ENCODE results near the gene FNDC1.

The FNDC1 gene

GRCh38 chr6:159196430-159196975 is 27.3 kb downstream of the FNDC1 start:
- Histone ChIP-seq H3K9me3 (ENCODE audit: control insufficient read depth, low read length) (no peaks in the 10 kb centered on the region), H3K4ac (ENCODE audit: low read depth in 1 of 2, low read length in 2 of 2) (no peak overlapping the region), H3K79me1 (replicated peaks; ENCODE audit: low read length, poor library complexity, severe bottlenecking) (no peaks in the 10 kb centered on the region), H3K4me3 (ENCODE audit: insufficient read depth in 1 of 2, low read depth in 1 of 2, low read length in 2 of 2) (no peak overlapping the region), H3K9ac (ENCODE audit: low read length) (no peak overlapping the region), H2BK12ac (ENCODE audit: low read length in 2 of 2) (no peak overlapping the region), H3K36me3 (ENCODE audit: control insufficient read depth in 1 of 2, insufficient read depth in 2 of 2, low read depth in 1 of 2, low read length in 2 of 2) (no peaks in the 10 kb centered on the region), H3K23ac (ENCODE audit: low read length in 2 of 2) (no peak overlapping the region), H2AFZ (ENCODE audit: low read depth, low read length) (no peak overlapping the region), H3K27ac (ENCODE audit: low read length, poor library complexity, severe bottlenecking) (no peak overlapping the region), H3K18ac (ENCODE audit: low read depth in 1 of 2, low read length in 2 of 2) (no peak overlapping the region), H3K4me2 (ENCODE audit: low read length, poor library complexity, severe bottlenecking) (no peak overlapping the region), H4K91ac (ENCODE audit: low read length) (no peak overlapping the region), H3K14ac (ENCODE audit: low read length in 2 of 2) (no peak overlapping the region), H2AK5ac (ENCODE audit: low read length, severe bottlenecking) (no peak overlapping the region), H2BK120ac (ENCODE audit: low read depth, low read length) (no peak overlapping the region), H3K27me3 (ENCODE audit: control insufficient read depth in 1 of 2, insufficient read depth in 1 of 2, low read length in 2 of 2) (no peaks in the 10 kb centered on the region), H2BK15ac (ENCODE audit: low read depth, poor library complexity, severe bottlenecking) (no peak overlapping the region), H2BK5ac (ENCODE audit: low read depth, low read length, poor library complexity, severe bottlenecking) (no peak overlapping the region), H3K4me1 (ENCODE audit: control insufficient read depth, insufficient read depth, low read depth, low read length) (peaks cover 2% of the 10 kb centered on the region), H4K8ac (ENCODE audit: low read length) (no peak overlapping the region)
- WGBS = no CpG with 5 or more reads among the region's 2 CpGs
- DNase-seq = no peak

- Histone ChIP-seq H4K91ac (ENCODE audit: low read length) (no peak overlapping the region), H3K27ac (ENCODE audit: low read length, poor library complexity, severe bottlenecking) (no peak overlapping the region), H2BK5ac (ENCODE audit: low read depth, low read length, poor library complexity, severe bottlenecking) (no peak overlapping the region), H3K4me3 (ENCODE audit: insufficient read depth in 1 of 2, low read depth in 1 of 2, low read length in 2 of 2) (no peak overlapping the region), H2BK12ac (ENCODE audit: low read length in 2 of 2) (no peak overlapping the region), H3K18ac (ENCODE audit: low read depth in 1 of 2, low read length in 2 of 2) (no peak overlapping the region), H3K9ac (ENCODE audit: low read length) (no peak overlapping the region), H3K79me1 (replicated peaks; ENCODE audit: low read length, poor library complexity, severe bottlenecking) (no peaks in the 10 kb centered on the region), H2AK5ac (ENCODE audit: low read length, severe bottlenecking) (no peak overlapping the region), H3K36me3 (ENCODE audit: control insufficient read depth in 1 of 2, insufficient read depth in 2 of 2, low read depth in 1 of 2, low read length in 2 of 2) (no peaks in the 10 kb centered on the region), H3K4me1 (ENCODE audit: control insufficient read depth, insufficient read depth, low read depth, low read length) (peaks cover 2% of the 10 kb centered on the region), H3K4me2 (ENCODE audit: low read length, poor library complexity, severe bottlenecking) (no peak overlapping the region), H3K14ac (ENCODE audit: low read length in 2 of 2) (no peak overlapping the region), H2BK120ac (ENCODE audit: low read depth, low read length) (no peak overlapping the region), H3K4ac (ENCODE audit: low read depth in 1 of 2, low read length in 2 of 2) (no peak overlapping the region), H4K8ac (ENCODE audit: low read length) (no peak overlapping the region), H3K23ac (ENCODE audit: low read length in 2 of 2) (no peak overlapping the region), H3K27me3 (ENCODE audit: control insufficient read depth in 1 of 2, insufficient read depth in 1 of 2, low read length in 2 of 2) (no peaks in the 10 kb centered on the region), H3K9me3 (ENCODE audit: control insufficient read depth, low read length) (no peaks in the 10 kb centered on the region), H2AFZ (ENCODE audit: low read depth, low read length) (no peak overlapping the region), H2BK15ac (ENCODE audit: low read depth, poor library complexity, severe bottlenecking) (no peak overlapping the region)
- no peak for DNase-seq
- WGBS = 72% methylated on average over 7 of the region's 7 CpGs
Measured at GRCh38 chr6:159197251-159197650, 28.1 kb downstream of the FNDC1 start.

- Histone ChIP-seq H3K4ac (ENCODE audit: low read depth in 1 of 2, low read length in 2 of 2) (no peak overlapping the region), H2BK12ac (ENCODE audit: low read length in 2 of 2) (no peak overlapping the region), H3K9ac (ENCODE audit: low read length) (no peak overlapping the region), H3K36me3 (ENCODE audit: control insufficient read depth in 1 of 2, insufficient read depth in 2 of 2, low read depth in 1 of 2, low read length in 2 of 2) (no peaks in the 10 kb centered on the region), H2AFZ (ENCODE audit: low read depth, low read length) (no peak overlapping the region), H4K91ac (ENCODE audit: low read length) (no peak overlapping the region), H3K14ac (ENCODE audit: low read length in 2 of 2) (no peak overlapping the region), H3K18ac (ENCODE audit: low read depth in 1 of 2, low read length in 2 of 2) (no peak overlapping the region), H2BK120ac (ENCODE audit: low read depth, low read length) (no peak overlapping the region), H3K9me3 (ENCODE audit: control insufficient read depth, low read length) (no peaks in the 10 kb centered on the region), H3K4me2 (ENCODE audit: low read length, poor library complexity, severe bottlenecking) (no peak overlapping the region), H3K27ac (ENCODE audit: low read length, poor library complexity, severe bottlenecking) (no peak overlapping the region), H3K4me3 (ENCODE audit: insufficient read depth in 1 of 2, low read depth in 1 of 2, low read length in 2 of 2) (no peak overlapping the region), H3K27me3 (ENCODE audit: control insufficient read depth in 1 of 2, insufficient read depth in 1 of 2, low read length in 2 of 2) (no peaks in the 10 kb centered on the region), H4K8ac (ENCODE audit: low read length) (no peak overlapping the region), H2AK5ac (ENCODE audit: low read length, severe bottlenecking) (no peak overlapping the region), H2BK5ac (ENCODE audit: low read depth, low read length, poor library complexity, severe bottlenecking) (no peak overlapping the region), H3K23ac (ENCODE audit: low read length in 2 of 2) (no peak overlapping the region), H3K79me1 (replicated peaks; ENCODE audit: low read length, poor library complexity, severe bottlenecking) (no peaks in the 10 kb centered on the region), H2BK15ac (ENCODE audit: low read depth, poor library complexity, severe bottlenecking) (no peak overlapping the region), H3K4me1 (ENCODE audit: control insufficient read depth, insufficient read depth, low read depth, low read length) (peaks cover 2% of the 10 kb centered on the region)
- no peak for DNase-seq
- WGBS = 3% methylated on average over 1 of the region's 1 CpG
Measured at GRCh38 chr6:159201336-159201735, 32.1 kb downstream of the FNDC1 start.

- Histone ChIP-seq H3K9ac (ENCODE audit: low read length) (peak overlapping the region; percentile 76), H3K4me2 (ENCODE audit: low read length, poor library complexity, severe bottlenecking) (no peak overlapping the region), H2AK5ac (ENCODE audit: low read length, severe bottlenecking) (no peak overlapping the region), H2BK5ac (ENCODE audit: low read depth, low read length, poor library complexity, severe bottlenecking) (no peak overlapping the region), H3K4me3 (ENCODE audit: insufficient read depth in 1 of 2, low read depth in 1 of 2, low read length in 2 of 2) (peak overlapping the region in 1 of 2 experiments; percentile 20), H3K18ac (ENCODE audit: low read depth in 1 of 2, low read length in 2 of 2) (no peak overlapping the region), H3K23ac (ENCODE audit: low read length in 2 of 2) (no peak overlapping the region), H3K27me3 (ENCODE audit: control insufficient read depth in 1 of 2, insufficient read depth in 1 of 2, low read length in 2 of 2) (no peaks in the 10 kb centered on the region), H3K14ac (ENCODE audit: low read length in 2 of 2) (no peak overlapping the region), H4K91ac (ENCODE audit: low read length) (no peak overlapping the region), H2BK12ac (ENCODE audit: low read length in 2 of 2) (no peak overlapping the region), H4K8ac (ENCODE audit: low read length) (no peak overlapping the region), H3K9me3 (ENCODE audit: control insufficient read depth, low read length) (no peaks in the 10 kb centered on the region), H3K36me3 (ENCODE audit: control insufficient read depth in 1 of 2, insufficient read depth in 2 of 2, low read depth in 1 of 2, low read length in 2 of 2) (no peaks in the 10 kb centered on the region), H3K27ac (ENCODE audit: low read length, poor library complexity, severe bottlenecking) (peak overlapping the region; percentile 7), H2BK120ac (ENCODE audit: low read depth, low read length) (no peak overlapping the region), H2AFZ (ENCODE audit: low read depth, low read length) (no peak overlapping the region), H3K4ac (ENCODE audit: low read depth in 1 of 2, low read length in 2 of 2) (no peak overlapping the region), H2BK15ac (ENCODE audit: low read depth, poor library complexity, severe bottlenecking) (no peak overlapping the region), H3K4me1 (ENCODE audit: control insufficient read depth, insufficient read depth, low read depth, low read length) (peaks cover 2% of the 10 kb centered on the region), H3K79me1 (replicated peaks; ENCODE audit: low read length, poor library complexity, severe bottlenecking) (no peaks in the 10 kb centered on the region)
- WGBS = 56% methylated on average over 9 of the region's 9 CpGs
- DNase-seq = peak; percentile 5
Measured at GRCh38 chr6:159203304-159204005, 34.3 kb downstream of the FNDC1 start.

All from mesenchymal stem cell (in vitro differentiated cells and primary cell).